NCI-H1048 (cell line): ENCODE results near the gene HOXA4.

Experiments
- DNase-seq: peaks from one replicate; lab custom pipeline; 2025; lab: John Stamatoyannopoulos, UW

The HOXA4 gene

DNA sequence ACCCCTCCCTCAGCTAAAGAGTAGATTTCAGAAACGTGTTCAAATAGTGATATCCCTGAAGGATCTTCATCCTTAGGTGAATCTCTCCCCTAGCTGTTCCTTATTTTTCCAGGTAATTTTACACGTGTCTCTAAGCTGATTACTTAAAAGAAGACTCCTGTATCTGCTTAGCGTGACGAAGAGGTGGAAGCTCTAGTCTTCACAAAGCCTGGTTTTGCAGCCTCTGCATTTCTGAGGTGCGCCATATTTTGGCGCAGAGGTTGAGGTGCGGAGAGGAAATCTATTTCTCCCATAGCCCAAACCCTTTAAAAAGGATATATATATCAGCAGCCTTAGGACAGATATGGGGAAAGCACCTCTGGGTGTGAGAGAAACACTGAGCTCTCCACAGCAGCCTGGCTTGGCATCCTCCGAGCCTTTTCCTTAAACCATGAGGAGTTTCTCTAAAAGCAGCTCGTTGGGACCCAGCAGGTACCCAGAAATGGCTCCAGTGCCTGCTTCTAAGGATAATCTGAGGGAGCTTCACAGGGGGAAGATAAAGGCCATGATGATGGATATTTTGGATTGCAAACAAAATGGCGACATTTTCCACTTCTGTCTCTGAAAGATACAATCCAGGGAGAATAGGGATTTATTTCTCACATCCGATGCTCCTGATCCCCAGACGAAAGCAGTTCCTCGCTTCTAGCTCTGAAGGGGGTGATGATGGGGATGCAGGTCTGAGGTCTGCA lies 25.1 kb downstream of the HOXA4 start:
- DNase-seq, result no peak

DNA sequence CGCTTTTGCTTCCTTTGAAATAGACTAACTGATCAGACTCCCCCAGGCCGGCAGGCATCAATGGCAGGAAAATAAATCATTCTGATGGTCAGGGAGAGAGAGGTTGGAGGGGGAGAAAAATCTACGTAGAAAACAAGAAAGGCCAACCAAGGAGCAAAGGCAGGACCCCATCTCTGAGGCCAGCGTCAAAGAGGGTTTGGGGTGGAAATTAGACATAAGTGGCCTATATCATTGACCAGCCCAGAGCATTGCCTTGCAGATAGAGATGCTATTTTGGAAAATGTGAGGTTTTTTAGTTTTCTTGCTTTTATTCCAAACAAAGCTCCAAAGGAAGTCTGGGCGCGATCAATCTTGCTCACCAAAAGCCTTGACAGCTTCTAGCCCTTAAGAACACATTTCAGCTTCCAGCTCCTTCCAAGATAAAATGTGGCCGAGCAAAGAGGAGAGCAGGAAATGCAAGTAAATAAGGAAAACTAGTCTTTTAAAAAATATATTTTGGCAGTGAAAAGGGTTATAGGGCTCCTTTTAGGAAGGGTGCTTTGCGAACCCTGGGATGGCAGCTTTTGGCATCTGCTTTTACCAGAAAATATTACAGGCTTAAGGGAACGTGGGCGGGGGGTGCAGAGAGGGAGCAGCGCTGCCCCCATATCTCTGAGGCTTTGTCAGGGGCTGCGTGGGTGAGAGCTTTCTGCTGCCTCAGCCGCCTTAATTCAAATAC lies 26.1 kb downstream of the HOXA4 start:
- DNase-seq, result no peak

DNA sequence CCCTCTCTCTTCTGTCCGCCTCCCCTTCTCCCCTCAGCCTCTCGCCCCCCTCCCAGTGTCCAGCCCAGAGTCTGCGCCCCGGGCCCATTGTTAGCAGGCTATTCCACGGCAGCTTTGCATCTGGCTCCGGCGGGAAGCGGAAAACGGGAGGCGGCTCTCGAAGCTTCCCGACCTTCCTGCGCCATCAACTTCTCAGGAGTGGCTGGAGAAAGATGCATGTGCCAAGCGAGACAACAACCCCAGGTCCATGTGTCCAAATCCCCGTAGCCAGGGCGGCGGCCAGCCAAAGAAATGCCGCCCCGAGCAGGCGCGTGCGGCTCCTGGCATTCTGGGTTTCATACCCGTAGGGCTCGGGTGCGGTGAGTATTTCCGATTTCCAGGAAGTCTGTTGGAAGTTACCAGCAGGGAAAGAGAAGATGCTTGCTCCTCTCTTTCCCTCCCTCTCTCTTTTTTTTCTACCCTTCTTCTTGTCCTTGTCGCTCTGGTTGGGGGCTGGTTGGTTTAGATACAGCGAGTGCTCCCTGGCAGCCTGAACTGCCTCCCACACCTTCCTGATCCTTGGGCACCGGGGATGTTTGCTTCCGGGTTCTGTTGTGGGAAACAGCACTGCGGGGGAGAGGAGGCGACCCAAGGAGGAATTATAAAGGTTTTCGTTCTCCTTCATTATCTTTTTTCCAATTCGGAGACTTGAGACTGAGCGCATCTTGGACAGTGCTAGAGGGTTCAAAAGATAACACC lies 26.9 kb downstream of the HOXA4 start:
- no peak for DNase-seq

DNA sequence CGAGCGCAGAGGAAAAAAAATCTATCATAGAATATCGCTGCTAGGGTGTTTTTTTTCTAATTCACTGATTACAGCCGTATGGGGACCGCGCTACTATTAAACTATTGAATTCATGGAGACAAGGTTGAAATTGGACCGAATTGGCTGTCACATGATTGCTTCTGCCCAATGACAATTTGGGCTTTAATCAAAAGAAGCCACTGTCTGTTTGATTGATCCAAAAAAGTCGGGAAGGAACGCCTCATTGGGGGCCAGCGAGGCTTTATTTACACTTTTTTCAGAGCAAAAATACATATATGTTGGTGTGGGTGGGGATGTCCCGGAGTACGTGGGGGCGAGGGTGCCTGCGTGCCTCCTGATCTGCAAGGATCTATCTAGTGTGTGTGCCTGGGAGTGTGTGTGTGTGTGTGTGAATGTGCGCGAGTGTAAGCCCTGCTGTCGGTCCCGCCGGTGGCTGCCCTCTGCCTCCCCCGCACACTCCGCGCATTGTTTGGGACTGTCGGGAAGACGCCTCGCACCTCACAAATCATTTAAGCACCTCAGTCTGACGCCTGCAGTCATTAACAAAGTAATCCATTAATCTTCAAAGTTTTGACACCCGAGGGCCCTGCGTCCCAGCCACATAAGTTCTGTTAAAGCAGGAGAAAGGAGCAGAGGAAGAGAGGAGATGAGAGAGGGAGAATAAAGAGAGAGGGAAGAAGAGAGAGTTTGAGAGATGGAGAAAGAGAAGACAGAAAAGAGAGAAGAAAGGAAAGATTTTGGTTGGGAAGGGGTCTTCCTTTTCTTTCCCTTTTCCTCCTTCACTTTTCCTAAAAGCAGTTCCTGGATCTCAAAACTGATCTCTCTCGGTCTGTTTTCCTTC lies 27.7 kb downstream of the HOXA4 start, which contains the start of gene HOXA2:
TSS of gene HOXA2 (minus strand) at position 103 of the 862 bp plus-strand sequence. CDS start 183 bp downstream, outside the sequence.
- no peak for DNase-seq

DNA sequence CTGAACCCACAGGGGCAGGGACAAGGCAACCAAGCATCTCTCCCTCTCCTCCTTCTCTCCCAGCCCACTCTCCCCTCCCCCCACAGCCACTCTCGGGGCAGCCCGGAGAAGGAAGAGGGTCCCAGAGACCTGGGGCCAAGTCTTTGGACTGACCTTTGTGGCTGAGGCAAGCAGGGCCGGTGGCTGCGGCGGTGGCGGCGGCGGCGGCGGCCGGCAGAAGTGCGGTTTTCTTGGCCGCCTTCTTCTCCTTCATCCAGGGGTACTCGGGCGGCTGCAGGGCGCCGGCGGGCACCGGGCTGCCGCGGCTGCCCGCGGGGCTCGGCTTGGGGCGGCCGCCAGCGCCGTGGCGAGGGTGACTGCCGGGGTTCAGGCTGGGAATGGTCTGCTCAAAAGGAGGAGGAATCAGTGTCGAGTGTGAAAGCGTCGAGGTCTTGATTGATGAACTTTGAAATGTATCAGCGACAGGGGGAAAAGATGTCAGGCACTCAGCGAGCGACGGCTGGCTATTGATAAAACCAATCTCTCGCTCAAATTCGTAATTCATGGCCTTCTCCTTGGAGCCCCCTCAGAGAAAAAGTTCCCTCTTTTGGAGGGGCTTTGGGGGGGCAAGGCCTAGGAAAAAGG lies 28.5 kb downstream of the HOXA4 start:
- DNase-seq, result no peak

DNA sequence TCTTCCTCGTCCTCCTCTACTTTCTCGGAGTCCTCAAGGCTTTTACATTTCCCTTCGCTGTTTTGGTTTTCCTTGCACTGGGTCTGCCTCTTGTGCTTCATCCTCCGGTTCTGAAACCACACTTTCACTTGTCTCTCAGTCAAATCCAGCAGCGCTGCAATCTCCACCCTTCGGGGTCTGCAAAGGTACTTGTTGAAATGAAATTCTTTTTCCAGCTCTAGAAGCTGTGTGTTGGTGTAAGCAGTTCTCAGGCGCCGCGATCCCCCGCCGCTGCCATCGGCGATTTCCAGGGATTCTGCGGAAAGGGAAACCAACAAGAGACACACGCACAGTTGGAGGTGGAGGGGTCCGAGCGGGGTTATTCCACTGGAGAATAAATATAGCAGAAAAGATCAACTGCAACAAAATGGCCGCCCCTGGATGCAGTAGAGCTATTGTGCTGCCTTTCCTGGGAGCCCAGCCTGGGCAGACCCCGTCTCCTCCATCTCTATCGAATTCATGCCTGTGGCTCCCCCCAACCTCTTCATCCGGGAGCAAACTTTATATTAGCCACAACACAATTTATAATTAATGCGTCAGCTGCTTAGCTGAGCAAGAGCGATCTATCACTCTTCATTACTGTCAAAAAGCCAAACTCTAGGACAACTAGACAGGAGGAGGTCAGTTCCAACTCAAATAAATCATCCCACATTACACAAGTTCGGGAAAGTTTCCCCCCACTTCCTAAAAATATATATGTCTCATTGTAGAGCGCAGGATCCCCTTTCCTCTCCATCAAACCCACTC lies 29.2 kb downstream of the HOXA4 start:
- DNase-seq, result no peak

DNA sequence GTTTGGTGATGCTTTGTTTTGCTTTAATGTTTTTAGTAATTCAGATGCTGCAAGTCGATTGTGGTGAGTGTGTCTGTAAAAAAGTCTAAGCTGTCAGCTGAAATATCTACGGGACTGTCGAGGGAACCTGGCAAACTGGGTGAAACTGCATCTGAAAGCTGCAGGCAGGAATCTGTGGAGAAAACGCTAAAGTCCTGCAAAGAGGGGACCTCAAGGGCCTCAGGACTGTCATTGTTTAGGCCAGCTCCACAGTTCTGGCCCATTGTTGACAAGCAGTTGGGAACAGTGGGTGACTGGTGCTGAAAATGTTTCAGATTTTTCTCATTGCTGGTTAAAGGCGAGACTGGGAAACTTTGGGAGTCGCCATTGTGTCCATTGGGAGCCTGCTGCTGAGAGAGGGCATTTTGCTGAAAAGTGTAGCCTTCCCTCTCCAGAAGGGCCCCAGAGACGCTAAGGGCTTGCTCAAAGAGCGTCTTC lies 29.8 kb downstream of the HOXA4 start:
- DNase-seq, result no peak

DNA sequence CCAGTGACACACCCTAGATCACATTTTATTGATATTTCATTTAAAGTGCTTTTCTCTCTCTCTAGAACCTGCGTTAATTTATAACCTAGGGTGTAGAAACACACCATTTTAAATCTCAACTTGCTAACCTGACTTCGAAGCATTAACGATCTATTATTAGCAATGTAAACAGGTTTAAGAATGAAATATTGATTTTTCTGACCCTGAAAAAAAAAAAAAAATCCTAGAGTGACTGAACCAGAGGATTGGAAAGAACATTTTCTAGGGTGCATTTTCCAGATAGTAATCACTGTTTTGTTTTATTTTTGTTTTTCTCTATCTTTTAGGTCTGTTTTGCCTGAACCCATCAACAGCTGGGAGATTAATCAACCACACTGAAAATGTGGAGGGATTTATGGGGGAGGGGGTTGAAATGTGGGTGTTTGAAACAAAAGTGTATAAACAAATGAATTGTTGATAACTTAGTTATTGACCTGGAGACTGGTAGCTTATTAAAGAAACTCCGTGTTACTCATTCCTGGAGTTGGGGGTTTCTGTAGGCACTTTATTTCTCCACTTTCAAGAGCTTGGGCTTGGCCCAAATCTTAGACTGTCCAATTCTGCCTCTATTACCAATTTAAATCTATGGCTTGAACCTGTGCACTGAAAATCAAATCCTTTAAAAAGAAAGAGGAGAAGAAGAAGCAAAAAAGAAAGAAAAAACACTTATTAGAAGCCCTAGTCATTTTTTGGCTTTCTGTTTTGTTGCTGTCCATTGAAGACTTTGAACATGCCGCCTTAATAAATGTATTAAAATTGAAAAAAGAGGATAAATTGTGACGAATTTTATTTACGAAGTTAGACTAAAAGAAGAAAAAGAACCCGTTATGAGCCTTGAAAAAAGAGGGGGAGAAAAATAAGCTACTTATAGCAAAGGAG lies 30.8 kb downstream of the HOXA4 start:
- DNase-seq, result no peak

DNA sequence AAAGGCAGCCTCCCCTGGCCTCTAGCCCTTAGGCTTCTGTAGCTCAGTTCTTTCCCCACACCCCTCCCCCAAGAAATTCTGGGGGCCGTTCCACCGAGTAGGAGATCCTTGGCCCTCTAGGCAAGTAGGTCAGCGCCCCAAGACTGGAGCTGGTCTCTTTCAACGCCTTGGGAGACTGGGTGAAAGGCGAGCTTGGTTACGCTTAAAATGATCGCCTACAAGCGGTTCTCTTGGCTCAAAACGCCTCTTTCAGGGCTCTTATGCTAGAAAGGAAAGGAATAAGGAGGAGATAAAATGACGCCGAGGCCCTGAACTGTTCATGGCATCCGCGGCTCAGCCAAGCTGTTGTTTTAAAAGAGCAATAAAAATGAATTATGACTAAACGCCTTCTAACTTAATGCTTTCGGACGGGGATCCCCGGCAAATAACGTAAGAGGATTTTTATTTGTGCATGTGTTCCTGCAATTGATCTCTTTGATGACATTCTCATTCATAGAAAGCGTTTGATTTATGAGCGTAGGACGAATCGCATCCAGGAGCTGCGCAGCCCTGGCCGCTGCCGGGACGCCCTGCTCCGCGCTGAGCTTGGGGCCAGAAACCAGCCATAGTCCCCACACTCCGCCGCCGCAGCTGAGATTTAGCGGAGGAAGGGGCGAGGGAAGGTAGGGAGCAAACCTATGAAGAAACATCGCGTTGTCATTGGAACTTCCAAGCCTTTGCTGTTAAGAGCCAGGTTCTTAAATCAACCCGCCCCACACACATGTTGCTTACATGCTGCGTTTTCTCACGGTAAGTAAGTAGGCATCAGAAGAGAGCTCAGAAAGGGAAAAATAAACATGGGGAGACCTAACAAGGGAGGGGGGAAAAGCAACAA lies 31.7 kb downstream of the HOXA4 start:
- no peak for DNase-seq

DNA sequence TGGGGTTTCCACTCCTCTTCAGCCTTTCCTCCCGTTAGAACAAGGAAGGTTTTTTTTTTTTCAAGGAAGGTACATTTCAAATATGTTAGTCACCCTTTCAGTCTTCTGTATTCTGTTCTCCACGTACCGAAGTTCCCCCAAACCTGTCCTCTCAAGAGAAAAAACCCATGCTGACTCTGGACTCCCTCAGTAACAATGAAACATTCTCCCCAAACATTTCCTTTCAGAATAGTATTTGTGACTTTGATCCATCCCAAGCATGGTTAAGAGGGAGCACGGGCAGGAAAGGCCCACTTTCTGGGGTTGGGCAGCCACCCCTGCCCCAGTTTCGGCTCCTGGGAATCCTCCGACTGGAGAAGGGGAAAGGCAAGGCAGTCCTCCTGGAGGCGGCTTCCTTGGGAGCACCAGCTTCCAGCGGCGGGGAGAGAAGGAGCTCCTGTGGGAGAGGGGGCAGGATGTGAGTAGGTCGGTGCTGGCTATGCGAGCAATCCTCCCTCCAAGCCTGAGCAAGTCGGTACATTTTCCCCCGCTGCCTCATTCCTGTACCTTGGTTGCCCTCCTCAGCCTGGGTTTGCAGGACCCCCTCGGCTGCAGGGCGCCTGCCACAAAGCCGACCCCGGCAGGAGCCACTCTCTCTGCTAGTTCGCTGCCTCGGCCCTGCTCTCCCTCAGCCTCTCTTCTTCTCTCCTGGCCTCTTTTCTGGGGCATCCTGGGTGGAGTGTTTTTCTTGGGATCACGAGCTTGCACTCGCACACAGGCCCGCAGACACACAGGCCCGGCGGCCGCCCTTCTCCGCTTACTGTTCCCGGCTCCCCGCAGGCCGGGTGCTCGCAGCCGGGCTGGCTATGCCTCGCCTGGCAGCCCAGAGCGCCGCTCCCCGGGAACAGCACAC lies 32.6 kb downstream of the HOXA4 start:
- DNase-seq, result no peak

DNA sequence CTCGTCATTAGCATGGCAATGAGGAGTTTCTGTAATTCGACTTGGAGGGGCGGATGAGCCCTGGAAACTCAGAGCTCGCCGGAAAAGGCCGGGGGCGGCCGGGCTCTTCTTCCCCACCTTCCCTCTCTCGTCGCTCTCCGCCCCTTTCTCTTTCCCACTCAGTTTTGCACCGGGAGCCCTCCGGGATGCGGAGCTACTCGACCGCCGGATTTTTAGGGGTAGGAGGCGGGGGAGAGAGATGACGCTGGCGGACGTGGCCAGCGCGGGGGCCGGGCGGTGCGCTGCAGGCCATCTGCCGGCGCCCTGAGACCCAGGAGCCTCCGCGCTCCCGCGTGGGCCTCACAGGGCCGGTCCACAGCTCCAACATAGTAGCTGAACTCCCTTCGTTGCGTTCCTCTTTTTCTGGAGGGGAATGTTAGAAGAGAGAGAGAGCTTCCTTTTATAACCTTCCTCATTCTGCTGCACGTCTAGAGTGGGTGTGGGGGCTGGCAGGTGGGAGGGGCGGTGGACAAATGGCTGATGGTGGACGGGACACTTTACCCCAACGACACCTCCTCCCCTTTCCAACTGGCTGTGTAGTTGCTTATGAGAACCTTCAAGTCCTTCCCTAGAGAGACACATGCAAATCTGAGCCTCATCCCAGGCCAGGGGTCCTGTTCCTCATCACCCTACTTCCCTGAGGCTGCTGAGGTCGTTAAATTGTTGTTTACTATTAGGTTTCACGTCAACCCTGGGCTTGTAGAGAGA lies 33.6 kb downstream of the HOXA4 start:
- no peak for DNase-seq

DNA sequence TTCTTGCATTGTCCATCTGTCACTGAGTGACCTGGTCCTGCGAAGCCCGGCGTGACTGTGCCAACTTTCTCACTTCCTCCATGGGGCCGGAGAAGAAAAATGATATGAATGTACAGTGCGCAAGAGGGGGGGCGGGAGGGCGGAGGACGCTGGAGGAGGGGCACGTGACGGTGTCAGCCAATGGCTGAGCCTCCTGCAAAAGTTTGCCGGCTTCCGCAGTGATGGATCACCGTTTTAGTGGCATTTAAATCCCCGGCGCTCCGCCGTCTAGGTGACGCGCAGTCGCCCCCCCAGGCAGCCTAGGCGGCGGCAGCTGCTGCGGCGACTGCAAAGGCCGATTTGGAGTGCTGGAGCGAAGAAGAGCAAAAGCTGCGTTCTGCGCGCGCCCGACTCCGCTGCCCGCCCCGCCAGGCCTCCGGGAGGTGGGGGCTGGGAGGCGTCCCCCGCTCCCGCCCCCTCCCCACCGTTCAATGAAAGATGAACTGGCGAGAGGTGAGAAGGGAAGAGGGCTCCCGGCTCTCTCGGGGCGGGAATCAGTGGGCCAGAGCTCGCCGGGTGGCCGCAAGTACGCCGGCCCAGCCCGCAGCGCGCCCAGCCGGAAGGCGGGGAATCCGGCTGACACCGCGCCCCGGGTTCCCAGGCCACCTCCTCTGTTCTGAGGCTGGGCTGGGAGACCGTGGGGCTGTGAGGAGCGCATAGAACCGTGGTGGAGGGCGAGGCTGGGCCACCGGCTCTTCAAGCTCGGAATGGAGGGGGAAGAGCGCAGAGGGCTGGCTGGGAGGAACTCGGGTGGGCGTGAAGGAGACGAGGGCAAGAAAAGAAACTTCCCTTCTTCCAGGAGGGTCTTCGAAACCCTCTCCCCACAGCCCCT lies 34.4 kb downstream of the HOXA4 start, which contains the start of gene HOXA1:
TSS of gene HOXA1 (minus strand) at position 104 of the 871 bp plus-strand sequence. CDS start at position 16, 88 bp downstream.
- DNase-seq, result peak; percentile 42

DNA sequence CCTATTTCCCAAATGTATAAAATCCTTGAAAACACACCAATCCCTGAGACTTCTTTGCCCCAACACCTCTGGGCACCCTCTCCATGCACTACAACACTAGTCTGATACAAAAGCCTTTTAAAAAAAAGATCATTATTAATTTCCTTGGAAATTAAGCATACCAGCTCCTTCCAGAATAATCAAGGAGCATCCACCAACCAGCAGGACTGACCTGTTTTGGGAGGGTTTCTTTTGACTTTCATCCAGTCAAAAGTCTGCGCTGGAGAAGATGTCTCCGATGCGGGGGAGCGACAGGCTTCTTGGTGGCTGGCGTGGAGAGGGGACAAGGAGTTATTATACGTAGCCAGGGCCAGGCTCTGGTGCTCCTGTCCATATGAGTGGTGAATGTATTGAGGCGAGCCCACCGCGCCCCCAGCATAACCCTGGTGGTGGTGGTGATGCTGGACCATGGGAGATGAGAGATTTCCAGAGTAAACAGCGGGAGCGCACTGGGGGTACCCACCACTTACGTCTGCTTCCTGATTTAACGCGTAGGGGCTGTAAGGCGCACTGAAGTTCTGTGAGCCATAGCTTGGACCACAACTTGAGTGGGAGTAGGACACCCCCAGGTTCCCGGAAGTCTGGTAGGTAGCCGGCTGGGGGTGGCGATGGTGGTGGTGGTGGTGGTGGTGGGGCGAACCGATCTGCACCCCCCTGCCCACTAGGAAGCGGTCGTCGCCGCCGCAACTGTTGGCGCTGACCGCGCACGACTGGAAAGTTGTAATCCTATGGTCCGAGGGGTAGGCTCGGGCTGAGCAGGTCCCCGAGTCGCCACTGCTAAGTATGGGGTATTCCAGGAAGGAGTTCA lies 35.3 kb downstream of the HOXA4 start:
- DNase-seq, result no peak

DNA sequence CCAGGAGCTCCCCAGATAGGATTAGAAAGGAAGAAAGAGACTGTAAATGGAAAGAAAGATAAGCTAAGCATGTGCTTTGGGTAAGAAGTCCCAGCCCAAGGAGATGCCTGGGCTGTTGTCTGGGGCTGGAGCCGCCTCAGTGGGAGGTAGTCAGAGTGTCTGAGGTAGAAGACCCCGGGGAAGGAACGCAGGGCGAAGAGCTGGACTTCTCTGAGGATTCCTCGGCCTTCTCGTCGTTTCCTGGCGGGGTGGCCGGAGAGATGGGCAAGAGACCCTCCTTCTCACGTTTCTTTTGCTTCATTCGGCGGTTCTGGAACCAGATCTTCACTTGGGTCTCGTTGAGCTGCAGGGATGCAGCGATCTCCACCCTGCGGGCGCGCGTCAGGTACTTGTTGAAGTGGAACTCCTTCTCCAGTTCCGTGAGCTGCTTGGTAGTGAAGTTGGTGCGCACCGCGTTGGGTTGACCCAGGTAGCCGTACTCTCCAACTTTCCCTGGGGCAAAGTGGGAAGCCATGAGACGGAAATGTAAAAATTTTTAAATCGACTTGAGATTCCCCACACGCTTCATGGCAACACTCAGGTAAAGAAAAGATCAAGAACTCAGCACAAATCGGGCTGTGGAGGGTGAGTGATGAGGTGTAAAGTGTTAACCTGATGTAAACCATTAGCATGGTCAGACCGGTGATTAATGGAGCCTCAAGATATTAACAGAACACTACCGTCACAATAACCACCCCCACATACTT lies 36.1 kb downstream of the HOXA4 start:
- DNase-seq, result no peak
